SK-N-SH (cell line): ENCODE measurements around the gene RARS2.

Experiments used
- CHD2 ChIP-seq: fragments of 150-350 bp; IDR thresholded peaks from 2 replicates; pipeline ENCODE4 v1.6.1; 2018; ENCODE audit warnings: low read length; ENCODE audit not compliant: partially characterized antibody
- EP300 ChIP-seq, 2 experiments: IDR thresholded peaks; 2 replicates each; pipeline versions ENCODE4 v1.4.0 to v1.6.1; 2012; ENCODE audit warnings: borderline replicate concordance in 1 of 2, low read depth in 1 of 2, low read length in 1 of 2
- NFIC ChIP-seq: IDR thresholded peaks from 2 replicates; pipeline ENCODE4 v1.4.0; 2012; ENCODE audit warnings: borderline replicate concordance
- RCOR1 ChIP-seq: fragments of 150-350 bp; IDR thresholded peaks from 2 replicates; pipeline ENCODE4 v1.6.1; 2017; ENCODE audit warnings: antibody characterized with exemption, low read length
- TAF1 ChIP-seq: IDR thresholded peaks from 2 replicates; pipeline ENCODE4 v1.6.1; 2012; ENCODE audit warnings: low read depth, mild to moderate bottlenecking, low read length, moderate library complexity, borderline replicate concordance
- TF ChIP-seq, protein P1 (sequence below): fragments of 200-600 bp; sonication (generic); IDR thresholded peaks from 2 replicates; pipeline ENCODE4 v1.6.1; 2017; ENCODE audit warnings: antibody characterized with exemption, mild to moderate bottlenecking, moderate library complexity

DNA sequence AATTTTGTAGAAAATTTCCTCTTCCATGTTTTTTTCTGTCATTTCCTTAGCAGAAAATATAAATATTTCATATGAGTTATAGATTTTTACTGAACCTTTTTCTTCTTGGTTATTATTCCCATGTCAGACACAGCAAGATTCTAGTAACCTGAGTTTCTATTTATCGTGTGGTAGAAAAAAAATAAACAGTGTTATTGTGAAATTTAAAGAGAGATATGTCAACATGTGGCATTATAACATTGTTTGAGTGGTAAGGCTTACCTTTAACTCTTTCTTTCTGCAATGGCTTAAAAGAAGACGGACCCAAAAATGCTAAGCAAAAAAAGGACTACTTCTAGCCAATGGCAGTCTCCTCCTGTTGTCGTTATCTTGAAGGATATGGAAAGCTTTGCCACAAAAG lies 19.0 kb upstream of the RARS2 start:
- no peak for TF ChIP-seq RCOR1
- no peak for TF ChIP-seq TAF1
- TF ChIP-seq, protein P1, sequence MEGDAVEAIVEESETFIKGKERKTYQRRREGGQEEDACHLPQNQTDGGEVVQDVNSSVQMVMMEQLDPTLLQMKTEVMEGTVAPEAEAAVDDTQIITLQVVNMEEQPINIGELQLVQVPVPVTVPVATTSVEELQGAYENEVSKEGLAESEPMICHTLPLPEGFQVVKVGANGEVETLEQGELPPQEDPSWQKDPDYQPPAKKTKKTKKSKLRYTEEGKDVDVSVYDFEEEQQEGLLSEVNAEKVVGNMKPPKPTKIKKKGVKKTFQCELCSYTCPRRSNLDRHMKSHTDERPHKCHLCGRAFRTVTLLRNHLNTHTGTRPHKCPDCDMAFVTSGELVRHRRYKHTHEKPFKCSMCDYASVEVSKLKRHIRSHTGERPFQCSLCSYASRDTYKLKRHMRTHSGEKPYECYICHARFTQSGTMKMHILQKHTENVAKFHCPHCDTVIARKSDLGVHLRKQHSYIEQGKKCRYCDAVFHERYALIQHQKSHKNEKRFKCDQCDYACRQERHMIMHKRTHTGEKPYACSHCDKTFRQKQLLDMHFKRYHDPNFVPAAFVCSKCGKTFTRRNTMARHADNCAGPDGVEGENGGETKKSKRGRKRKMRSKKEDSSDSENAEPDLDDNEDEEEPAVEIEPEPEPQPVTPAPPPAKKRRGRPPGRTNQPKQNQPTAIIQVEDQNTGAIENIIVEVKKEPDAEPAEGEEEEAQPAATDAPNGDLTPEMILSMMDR, result no peak
- TF ChIP-seq CHD2, result no peak
- no peak for TF ChIP-seq NFIC
- TF ChIP-seq EP300 (IDR thresholded peaks at IDR 0.05; ENCODE audit: borderline replicate concordance in 1 of 2, low read depth in 1 of 2, low read length in 1 of 2), result no peak
